NCI-H1105 (cell line): Measurements from ENCODE around the gene SPDEF.
A peak's percentile ranks its signal among the peaks of the same experiment; 100 is the strongest.

Experiments used
- DNase-seq: peaks from one replicate; lab custom pipeline; 2025; lab: John Stamatoyannopoulos, UW

Gene SPDEF

GRCh38 chr6:34583861-34584604 lies 27.9 kb upstream of the SPDEF start:
- no peak for DNase-seq

DNA sequence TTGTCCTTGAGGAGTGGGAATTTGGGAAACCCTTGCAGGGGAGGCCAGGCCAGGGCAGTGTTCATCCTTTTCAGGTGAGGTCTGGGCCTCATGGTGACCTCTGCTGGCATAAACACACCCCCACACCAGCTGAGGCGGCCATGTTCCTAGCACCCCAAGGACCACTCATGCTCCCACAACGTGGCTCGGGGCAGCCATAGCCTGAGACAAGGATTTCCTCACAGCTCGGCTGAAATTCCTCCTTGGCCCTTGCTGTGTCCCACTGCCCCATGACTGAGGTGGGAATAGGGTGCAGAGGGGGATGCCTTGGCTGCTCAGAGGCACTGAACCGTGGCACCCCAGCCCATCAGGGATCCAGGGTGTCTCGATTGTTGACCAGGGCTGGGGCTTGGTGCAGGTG lies 27.3 kb upstream of the SPDEF start:
- no peak for DNase-seq

DNA sequence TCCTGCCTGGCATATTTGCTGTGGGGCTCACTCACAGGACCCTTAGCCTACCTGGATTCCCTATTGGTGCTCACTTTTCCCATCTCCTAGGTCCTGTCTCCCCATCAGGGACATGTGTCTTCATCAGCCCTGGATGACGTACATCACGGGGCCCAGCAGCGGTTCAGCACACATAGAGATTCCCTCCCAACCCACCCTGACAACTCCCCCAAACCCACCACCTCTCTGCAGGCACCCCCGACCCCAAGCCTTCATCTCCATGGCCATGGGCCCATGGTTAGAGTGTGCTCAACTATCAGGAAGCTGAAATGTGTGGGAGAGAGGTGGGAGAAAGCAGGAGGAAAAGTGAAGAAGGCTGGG lies 25.4 kb upstream of the SPDEF start:
- DNase-seq: no peak

DNA sequence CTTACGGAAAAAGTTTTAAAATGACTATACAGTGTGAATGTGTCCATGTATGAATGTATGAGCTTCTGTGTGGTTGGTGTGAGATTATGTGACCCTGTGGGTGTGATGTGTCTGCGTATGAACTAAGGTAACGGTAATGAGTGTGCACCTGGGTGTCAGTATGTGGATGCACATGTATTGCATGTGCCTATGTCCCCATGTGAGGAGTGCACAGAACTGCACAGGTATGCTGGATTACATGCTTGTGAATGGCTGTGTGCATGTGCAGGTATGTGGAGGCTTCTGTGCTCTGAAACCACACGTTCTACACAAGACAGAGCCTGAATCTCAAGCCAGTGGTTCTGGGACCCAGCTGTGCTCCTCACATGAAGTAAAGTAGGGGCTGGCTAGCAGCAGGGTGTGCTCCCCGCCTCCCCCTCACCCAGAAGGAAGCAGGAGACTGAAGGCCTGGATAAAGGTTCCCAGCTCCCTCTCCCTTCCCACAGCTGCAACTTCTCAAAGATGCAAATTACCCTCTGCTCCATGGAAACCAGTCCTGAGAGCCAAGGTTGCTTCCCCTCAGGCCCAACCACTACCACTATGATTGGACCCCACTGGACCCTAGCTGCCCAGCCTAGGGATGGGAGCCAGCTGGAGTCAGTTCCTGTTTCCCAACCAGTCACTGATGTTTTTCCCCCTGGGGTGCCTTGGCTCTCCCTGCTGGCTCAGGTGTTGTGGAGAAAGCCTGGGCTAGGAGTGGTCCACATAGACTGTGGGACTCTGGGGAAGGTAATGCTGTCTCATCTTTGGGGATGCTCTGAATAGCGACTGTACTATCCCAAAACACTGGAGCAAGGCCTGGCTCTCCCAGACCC lies 24.8 kb upstream of the SPDEF start:
- no peak for DNase-seq

DNA sequence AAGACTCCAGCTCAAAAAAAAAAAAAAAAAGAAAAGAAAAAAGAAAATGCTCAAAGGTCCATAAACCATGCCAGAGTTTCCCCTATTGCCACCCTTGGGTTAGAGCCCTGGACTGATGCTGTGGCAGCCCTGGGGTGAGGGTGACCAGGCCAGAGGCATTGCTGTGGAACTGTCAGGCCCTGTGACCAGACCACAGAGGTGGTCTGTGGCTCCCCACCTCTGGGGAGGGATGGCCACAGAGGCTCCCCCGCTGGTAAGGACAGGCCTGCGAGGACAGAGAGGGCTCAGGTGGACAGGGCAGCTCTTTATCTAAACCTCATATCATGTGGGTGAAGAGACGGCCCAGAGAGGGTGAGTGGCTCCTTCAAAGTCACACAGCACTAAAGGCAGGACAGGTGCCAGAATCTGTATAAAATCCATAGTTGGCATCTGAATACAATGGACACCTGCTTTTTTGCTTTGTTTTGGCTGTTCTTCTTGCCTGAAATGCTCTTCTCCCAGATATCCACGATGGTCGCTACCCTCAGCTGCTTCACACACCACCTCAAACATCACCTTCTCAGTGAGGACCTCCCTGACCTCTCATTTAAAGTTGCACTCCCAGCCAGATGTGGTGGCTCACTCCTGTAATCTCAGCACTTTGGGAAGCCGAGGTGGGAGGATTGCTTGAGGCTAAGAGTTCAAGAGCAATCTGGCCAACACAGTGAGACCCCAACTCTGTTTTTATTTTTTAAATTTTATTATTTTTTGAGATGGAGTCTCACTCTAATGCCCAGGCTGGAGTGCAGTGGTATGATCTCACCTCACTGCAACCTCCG lies 22.5 kb upstream of the SPDEF start:
- DNase-seq: no peak

DNA sequence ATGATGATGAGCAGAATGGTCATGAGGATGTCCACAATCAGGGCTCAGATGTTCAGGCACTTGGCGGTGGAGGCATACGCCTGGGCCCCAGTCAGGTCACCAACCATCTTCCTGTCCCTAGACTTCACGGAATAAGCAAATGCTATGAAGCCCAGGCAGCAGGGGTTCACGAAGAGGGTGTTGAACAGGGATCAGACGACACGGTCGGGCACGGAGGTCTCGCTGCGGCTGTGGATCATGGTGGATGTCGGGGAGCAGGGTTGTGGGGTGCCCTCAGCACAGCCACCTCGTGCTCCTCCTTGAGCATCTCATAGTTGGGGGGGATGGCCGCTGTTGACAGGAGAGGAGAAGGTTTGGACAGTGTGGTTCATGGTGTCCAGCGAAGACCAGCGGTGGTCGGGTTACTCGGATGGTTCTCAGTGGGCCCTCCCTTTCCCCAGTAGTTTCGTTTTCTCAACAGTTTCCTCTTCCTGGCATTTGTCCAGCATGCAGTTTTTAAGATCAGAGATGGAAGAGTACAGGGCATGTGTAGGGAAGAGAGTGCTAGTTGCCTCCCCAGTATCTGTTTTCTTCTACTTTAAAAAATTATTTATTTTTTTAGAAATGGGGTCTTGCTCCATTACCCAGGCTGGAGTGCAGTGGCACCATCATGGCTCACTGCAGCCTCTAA lies 20.3 kb upstream of the SPDEF start:
- no peak for DNase-seq

GRCh38 chr6:34575326-34575725 lies 19.2 kb upstream of the SPDEF start:
- DNase-seq: no peak

DNA sequence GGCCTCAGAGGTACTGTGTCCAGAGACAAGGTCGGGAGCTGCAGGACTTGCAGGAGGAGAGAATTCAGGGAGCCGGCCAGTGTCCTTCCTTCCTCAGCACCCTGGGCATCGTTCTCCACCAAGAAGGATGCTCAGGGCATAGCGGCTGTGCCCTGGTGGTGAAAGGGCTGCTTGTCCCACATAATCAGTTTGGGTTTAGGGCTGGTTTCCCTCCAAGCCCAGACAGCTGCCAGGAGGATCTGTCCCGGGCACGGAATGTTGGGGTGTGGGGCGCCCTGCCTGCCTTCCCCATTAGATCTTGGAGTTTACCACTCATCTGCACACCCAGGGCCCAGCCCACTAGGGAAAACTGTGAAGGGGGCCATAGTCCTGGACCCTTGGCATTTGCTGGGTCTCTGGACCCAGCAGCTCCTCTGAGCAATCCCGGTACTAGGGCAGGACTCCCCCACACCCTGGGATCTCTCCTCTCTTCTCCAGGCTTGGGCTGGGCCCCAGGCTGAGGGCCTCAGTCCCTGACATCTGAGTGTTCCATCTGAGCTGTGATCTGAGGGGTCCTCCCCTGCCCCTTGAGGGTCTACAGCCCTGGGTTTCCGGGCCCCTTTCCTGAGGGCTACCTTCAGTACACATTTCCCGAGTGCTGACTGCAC lies 18.6 kb upstream of the SPDEF start:
- no peak for DNase-seq

- DNase-seq: no peak
Measured at GRCh38 chr6:34573567-34574183, 17.5 kb upstream of the SPDEF start.

DNA sequence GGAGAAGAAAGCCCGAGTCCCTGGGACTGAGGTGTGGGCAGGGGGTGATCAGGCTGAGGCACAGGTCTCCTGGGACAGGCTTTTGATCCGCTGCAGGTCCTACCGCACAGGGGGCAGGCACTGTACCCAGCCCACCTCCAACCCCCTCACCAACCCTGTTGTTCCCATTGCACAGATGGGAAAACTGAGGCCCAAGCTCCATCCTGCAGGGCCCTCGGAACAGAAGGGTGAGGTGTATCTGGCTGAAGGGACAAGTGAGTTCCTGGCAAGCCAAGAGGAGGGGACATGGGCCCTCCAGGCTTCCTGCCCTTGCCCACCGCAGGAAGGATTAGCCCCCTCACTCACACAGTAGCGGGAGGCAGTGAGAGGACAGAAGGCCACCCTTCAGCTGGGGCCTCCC lies 16.5 kb upstream of the SPDEF start:
- DNase-seq: no peak

GRCh38 chr6:34572021-34572420 lies 15.9 kb upstream of the SPDEF start:
- no peak for DNase-seq

DNA sequence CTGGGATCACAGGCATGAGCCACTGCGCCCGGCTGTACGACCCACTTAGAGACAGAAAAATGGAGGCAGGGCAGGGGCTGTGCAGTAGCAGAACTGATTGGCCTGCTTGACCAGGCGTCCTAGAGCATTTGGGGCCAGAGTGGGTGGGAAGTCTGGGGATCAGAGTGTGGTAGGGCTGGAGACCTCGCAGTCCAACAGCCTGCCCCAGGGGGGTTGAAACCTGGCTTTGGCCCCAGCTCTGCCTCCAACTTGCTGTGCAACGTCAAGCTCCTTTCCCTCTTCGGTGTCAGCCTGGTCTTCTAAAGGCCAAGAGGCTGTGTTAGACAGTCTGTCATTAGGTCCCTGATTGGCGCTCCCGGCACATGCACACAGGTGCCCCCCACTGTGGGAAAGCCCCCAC lies 15.3 kb upstream of the SPDEF start:
- DNase-seq: no peak

DNA sequence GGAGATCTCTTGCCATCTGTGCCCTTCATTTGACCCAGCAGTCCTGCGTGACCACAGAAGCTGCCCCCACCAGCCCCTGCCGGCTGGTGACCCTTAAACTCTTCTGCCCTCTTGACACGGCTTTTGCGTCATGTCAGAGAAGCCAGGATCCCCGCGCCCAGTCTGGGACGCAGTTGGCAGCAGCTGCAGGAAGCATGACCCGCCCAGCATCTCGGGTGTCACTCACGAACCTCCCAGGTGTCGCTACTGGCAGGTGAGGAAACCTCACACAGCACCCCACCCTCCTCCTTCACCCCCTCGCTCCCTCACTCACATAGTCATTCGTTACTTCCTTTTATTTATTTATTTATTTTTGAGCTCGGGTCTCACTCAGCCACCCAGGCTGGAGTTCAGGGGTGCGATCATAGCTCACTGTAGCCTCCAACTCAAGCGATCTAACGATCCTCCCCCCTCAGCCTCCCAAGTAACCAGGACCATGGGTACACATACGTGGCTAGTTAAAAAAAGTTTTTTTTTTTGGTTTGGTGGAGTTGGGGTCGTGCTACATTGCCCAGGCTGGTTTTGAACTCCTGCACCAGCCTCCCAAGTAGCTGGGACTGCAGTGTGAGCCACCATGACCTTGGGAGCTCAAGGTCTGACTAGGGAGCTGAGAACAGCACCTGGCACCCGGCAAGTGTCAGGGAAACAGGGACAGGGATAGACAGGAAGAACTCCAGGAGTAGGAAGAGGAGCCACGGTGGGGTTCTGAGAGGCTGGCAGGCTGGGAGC lies 14.1 kb upstream of the SPDEF start:
- no peak for DNase-seq

DNA sequence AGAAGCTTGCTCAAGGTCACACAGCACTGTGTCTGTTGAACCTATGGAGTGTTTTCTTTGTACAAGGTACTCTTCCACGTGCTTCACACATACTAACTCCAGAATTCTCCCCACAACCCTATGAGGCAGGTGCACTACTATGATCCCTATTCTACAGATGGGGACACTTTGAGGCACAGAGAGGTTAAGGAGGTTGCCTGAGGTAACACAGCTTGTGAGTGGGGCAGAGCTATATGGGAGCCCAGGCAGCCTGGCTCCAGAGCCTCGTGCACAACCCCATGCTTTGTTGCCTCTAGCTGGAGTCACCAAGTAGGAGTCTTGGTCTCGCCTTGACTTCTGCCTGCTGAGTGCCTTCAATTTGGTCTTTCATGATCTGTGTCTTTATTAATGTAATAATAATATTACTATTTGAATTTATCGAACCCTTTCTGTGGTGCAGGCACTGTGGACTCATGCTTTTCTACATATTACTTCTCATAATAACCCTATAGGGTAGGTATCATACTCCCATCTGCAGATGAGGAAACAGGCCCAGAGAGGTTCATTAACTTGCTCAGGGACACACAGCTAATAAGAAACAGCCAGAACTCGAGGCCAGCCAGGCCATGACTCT lies 13.3 kb upstream of the SPDEF start:
- DNase-seq: no peak

DNA sequence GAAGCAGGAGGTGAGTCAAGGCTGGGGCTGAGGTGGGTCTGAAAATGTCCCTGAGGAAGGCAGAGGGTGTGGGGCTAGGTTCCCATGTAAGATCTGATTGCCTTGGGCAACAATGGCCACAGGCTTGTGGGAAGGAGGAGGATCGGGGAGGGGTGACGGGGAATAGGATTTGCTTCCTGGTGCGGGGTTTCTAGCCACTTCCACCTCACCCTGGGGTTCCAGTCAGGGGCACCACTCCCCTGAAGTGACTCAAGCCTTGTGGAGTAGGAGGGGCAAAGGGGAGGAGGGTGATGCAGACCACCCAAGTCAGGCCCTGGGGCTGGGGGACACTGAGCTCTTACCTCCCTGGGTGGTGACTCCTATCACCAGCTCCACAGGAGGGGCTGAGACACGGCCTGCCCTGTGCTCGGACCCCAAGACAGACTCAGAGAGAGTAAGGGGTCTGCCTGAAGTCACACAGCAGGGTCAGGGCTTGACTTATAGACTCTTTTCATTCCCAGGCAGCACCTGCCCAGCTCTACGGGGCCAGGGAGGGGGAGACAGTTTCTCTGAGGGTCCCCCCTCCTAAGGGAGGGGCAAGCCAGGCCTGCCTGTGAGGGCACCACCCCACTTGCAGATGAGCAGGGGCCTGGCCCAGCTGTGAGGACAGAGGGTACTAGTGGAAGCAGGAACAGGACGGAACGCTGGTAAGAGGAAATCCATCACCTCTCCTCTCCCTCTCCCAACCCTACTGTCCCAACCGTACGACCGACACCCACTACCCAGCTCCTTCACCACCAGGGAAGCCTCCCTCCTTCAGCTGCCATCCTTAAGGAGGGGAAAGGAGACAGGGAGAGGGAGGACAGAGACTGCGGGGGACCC lies 12.4 kb upstream of the SPDEF start:
- no peak for DNase-seq

- DNase-seq: no peak
Measured at GRCh38 chr6:34566830-34567546, 10.9 kb upstream of the SPDEF start.

DNA sequence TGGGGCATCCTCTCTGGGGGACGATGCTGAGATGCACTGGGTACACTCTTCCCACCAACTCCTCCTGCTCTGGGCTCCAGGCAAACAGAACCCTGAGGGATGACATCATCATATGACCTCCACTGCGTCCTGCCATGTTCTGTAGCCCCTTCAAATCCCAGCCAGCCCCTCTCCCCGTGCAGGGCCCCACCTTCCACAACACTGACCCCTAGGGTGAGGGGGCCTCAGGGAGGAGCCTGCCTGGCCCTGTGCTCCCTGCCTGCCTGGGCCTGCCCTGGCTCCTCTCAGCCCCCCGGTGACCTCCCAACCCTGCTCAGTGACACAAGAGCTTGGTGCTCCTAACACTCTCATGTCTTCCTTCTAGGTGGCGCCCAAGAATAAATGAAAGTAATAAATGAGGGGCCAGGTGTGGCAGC lies 9.6 kb upstream of the SPDEF start:
- peak; percentile 2 for DNase-seq

DNA sequence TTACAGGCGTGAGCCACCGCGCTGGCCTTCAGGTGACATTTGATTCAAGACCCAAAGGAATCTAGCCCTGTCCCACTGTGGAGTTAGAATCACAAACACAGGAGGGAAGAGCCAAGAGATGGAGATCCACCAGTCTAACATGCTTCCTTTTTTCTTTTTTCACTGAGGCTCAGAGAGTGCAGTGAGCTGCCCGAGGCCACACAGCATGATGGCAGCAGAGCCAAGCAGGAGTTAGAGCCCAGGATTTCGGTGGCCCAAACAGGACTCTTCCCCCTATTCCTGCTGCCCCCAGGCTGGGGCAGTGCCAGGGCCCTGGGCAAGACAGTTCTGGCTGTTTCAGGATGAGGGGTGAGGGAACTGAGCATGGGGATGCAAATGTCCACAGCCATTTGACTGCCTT lies 8.1 kb upstream of the SPDEF start:
- DNase-seq: no peak
